Panc1 (cell line): ENCODE results near the gene GALNT9. TPM values are rescaled to one million over a fixed set of nuclear protein-coding genes. Genes with fewer than 3 reads are reported as not detected.

Experiments used
- ATAC-seq: fragments of 200-7000 bp; cut with Tn5 transposase; 2 replicates; pipeline ENCODE4 v1.9.1; 2020; ENCODE audit warnings: mild to moderate bottlenecking, moderate library complexity
- BruUV-seq: library from RNA; stranded (reverse); fragments of 400-500 nt; replicated peaks from 2 replicates; lab custom pipeline; 2021; lab: Mats Ljungman, UMichigan
- CTCF ChIA-PET: fragments of 300-600 bp; sonication (Branson Sonifier 250); formaldehyde crosslinking; loops from one replicate; lab custom pipeline; 2022; ENCODE audit warnings: antibody characterized with exemption; lab: Charles Lee
- POLR2A ChIA-PET: fragments of 300-600 bp; sonication (Branson Sonifier 250); formaldehyde crosslinking; loops from one replicate; lab custom pipeline; 2022; ENCODE audit warnings: antibody characterized with exemption; lab: Charles Lee
- DNase-seq: peaks from one replicate; pipeline ENCODE4 v3.0.0-alpha.2; 2010; ENCODE audit warnings: low read depth, low spot score
- H3K27ac ChIP-seq: 2 replicates; pipeline ENCODE4 v1.5.1; 2011; ENCODE audit warnings: mild to moderate bottlenecking, low read length, inconsistent platforms
- H3K27me3 ChIP-seq: fragments of 200-500 bp; sonication (Bioruptor generic); 2 replicates; pipeline ENCODE4 v1.6.0; 2014; ENCODE audit warnings: low read length, inconsistent platforms; ENCODE audit not compliant: control insufficient read depth, insufficient read depth
- H3K36me3 ChIP-seq: fragments of 200-500 bp; sonication (Bioruptor generic); 2 replicates; pipeline ENCODE4 v1.5.1; 2014; ENCODE audit warnings: inconsistent platforms, mild to moderate bottlenecking, low read length, moderate library complexity; ENCODE audit not compliant: control insufficient read depth, insufficient read depth
- H3K4me1 ChIP-seq: 2 replicates; pipeline ENCODE4 v1.5.1; 2011; ENCODE audit warnings: inconsistent platforms, mild to moderate bottlenecking, low read length, moderate library complexity; ENCODE audit not compliant: control insufficient read depth, insufficient read depth
- H3K4me3 ChIP-seq, 2 experiments: 2 replicates each; pipeline ENCODE4 v1.5.1; 2011 to 2012; ENCODE audit warnings: low read depth in 2 of 2, low read length in 2 of 2, mild to moderate bottlenecking in 2 of 2, inconsistent platforms in 1 of 2, moderate library complexity in 1 of 2
- H3K9me3 ChIP-seq: fragments of 200-500 bp; sonication (Bioruptor generic); 2 replicates; pipeline ENCODE4 v1.5.1; 2014; ENCODE audit warnings: low read depth, mild to moderate bottlenecking, inconsistent platforms, low read length, moderate library complexity; ENCODE audit not compliant: control insufficient read depth, insufficient read depth
- CTCF ChIP-seq: fragments of 450-650 bp; IDR thresholded peaks from 2 replicates; pipeline ENCODE4 v1.5.1; 2017; ENCODE audit warnings: mild to moderate bottlenecking
- POLR2AphosphoS5 ChIP-seq: IDR thresholded peaks from 2 replicates; pipeline ENCODE4 v1.6.1; 2012; ENCODE audit warnings: mild to moderate bottlenecking, low read depth, low read length, moderate library complexity
- REST ChIP-seq, 2 experiments: IDR thresholded peaks; 2 replicates each; pipeline ENCODE4 v1.6.1; 2011 to 2012; ENCODE audit warnings: low read depth in 2 of 2, control low read depth in 1 of 2, low read length in 1 of 2, mild to moderate bottlenecking in 1 of 2, moderate library complexity in 1 of 2; ENCODE audit not compliant: insufficient read depth in 1 of 2
- SIN3A ChIP-seq: IDR thresholded peaks from 2 replicates; pipeline ENCODE4 v1.6.1; 2012; ENCODE audit warnings: low read depth, mild to moderate bottlenecking, low read length, moderate library complexity, borderline replicate concordance; ENCODE audit not compliant: insufficient read depth
- TCF7L2 ChIP-seq: IDR thresholded peaks from 2 replicates; pipeline ENCODE4 v1.6.1; 2011; ENCODE audit warnings: mild to moderate bottlenecking, low read depth, low read length, inconsistent platforms
- in situ Hi-C: cut with HindIII; loops from 2 replicates; pipeline ENCODE4 v1.10.0; 2016; ENCODE audit warnings: low sequenced_read_pairs, low pct_unique_long_range_greater_than_20kb
- intact Hi-C: fragments of 100-400 bp; cut with micrococcal nuclease; formaldehyde crosslinking; loops from one replicate; pipeline ENCODE4 v1.10.0; 2022; ENCODE audit not compliant: unreplicated experiment
- total RNA-seq: library from RNA; stranded (reverse); gene quantifications from one replicate; pipeline ENCODE4 v1.2.1, GENCODE V29; 2021; ENCODE audit not compliant: unreplicated experiment

The GALNT9 gene
- total RNA-seq, 1 experiment from 2014 or later: 0.33 TPM

GRCh38 chr12:132191715-132192553 lies 137.5 kb downstream of the GALNT9 start:
- in situ Hi-C loops (no loop called here), intact Hi-C loops (no loop called here)
- DNase-seq (no peak), ATAC-seq (no peak)
- 0 out of 2 replicates have a peak, but pooled peaks cover 3% of the 10 kb centered on the region for H3K9me3 ChIP-seq
- ChIA-PET POLR2A (no interaction called here), CTCF (no interaction called here)
- H3K36me3 ChIP-seq: no peaks in the 10 kb centered on the region
- H3K27ac ChIP-seq: no peak overlapping the region
- H3K4me3 ChIP-seq: no peak overlapping the region
- H3K27me3 ChIP-seq: no peaks in the 10 kb centered on the region
- peaks cover 6% of the 10 kb centered on the region for H3K4me1 ChIP-seq
- BruUV-seq: no TSS peak
- TF ChIP-seq TCF7L2 (no peak), REST (IDR thresholded peaks at IDR 0.05; ENCODE audit: insufficient read depth in 1 of 2, low read depth in 2 of 2, low read length in 1 of 2) (no peak), CTCF (no peak), SIN3A (no peak), POLR2AphosphoS5 (no peak)

- ChIA-PET CTCF (no interaction called here), POLR2A (no interaction called here)
- ATAC-seq: no peak
- H3K4me1 ChIP-seq: peaks cover 6% of the 10 kb centered on the region
- no peak overlapping the region for H3K27ac ChIP-seq
- no peaks in the 10 kb centered on the region for H3K36me3 ChIP-seq
- BruUV-seq: no TSS peak
- in situ Hi-C loops (no loop called here), intact Hi-C loops (no loop called here)
- no peak for DNase-seq
- TF ChIP-seq REST (IDR thresholded peaks at IDR 0.05; ENCODE audit: insufficient read depth in 1 of 2, low read depth in 2 of 2, low read length in 1 of 2): no peak
- TF ChIP-seq POLR2AphosphoS5: no peak
- TF ChIP-seq TCF7L2: no peak
- no peak for TF ChIP-seq SIN3A
- TF ChIP-seq CTCF: no peak
- no peaks in the 10 kb centered on the region for H3K27me3 ChIP-seq
- H3K9me3 ChIP-seq: 0 out of 2 replicates have a peak, but pooled peaks cover 3% of the 10 kb centered on the region
- no peak overlapping the region for H3K4me3 ChIP-seq
Measured at GRCh38 chr12:132190834-132191500, 138.4 kb downstream of the GALNT9 start.
